Peyer's patch (tissue), 4 donors: ENCODE data around the gene KIRREL3.

Experiments
- POLR2A ChIP-seq, 2 donors: fragments of 450-650 bp; IDR thresholded peaks; one replicate each; pipeline ENCODE4 v1.5.1; 2017; ENCODE audit warnings: antibody characterized with exemption in 2 of 2, mild to moderate bottlenecking in 2 of 2, moderate library complexity in 2 of 2
- TF ChIP-seq, protein P1 (sequence below), 6 experiments: fragments of 450-650 bp in 4 of 6; fragments of 200-600 bp in 2 of 6; sonication (generic) in 1 of 6; IDR thresholded peaks; one replicate each; pipeline ENCODE4 v1.5.1; 2017 to 2019; ENCODE audit warnings: antibody characterized with exemption in 6 of 6, mild to moderate bottlenecking in 3 of 6, moderate library complexity in 1 of 6

DNA sequence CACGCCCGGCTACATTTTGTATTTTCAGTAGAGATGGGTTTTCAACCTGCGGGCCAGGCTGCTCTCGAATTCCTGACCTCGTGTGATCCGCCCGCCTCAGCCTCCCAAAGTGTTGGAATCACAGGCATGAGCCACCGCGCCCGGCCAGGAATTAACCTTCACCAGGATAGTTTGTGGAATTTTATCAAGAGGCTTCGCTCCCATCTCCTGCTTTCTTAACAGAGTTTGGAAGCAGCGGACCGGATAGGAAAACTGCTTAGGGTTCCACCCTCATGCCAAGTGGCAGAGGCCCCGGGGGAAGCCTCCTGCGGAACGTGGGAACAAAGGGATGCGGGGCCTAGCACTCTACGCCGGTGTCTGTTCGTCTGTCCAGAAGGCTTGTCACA, 415.2 kb downstream of the KIRREL3 start:
- TF ChIP-seq, protein P1, sequence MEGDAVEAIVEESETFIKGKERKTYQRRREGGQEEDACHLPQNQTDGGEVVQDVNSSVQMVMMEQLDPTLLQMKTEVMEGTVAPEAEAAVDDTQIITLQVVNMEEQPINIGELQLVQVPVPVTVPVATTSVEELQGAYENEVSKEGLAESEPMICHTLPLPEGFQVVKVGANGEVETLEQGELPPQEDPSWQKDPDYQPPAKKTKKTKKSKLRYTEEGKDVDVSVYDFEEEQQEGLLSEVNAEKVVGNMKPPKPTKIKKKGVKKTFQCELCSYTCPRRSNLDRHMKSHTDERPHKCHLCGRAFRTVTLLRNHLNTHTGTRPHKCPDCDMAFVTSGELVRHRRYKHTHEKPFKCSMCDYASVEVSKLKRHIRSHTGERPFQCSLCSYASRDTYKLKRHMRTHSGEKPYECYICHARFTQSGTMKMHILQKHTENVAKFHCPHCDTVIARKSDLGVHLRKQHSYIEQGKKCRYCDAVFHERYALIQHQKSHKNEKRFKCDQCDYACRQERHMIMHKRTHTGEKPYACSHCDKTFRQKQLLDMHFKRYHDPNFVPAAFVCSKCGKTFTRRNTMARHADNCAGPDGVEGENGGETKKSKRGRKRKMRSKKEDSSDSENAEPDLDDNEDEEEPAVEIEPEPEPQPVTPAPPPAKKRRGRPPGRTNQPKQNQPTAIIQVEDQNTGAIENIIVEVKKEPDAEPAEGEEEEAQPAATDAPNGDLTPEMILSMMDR (IDR thresholded peaks at IDR 0.05): no peak
- TF ChIP-seq POLR2A (IDR thresholded peaks at IDR 0.05): no peak
